H1 (cell line): Measurements from ENCODE around the gene KCNJ10.

Experiments
- ASH2L ChIP-seq: fragments of 200-600, 300-600 bp; sonication (generic); IDR thresholded peaks from one replicate; pipeline ENCODE4 v1.7.1; 2017; ENCODE audit warnings: low read length
- ATF3 ChIP-seq: IDR thresholded peaks from 2 replicates; pipeline ENCODE4 v1.6.1; 2011; ENCODE audit warnings: low read depth, mild to moderate bottlenecking, low read length; ENCODE audit not compliant: insufficient read depth
- CEBPB ChIP-seq: IDR thresholded peaks from 2 replicates; pipeline ENCODE4 v1.6.1; 2012; ENCODE audit warnings: low read depth, low read length
- CTCF ChIP-seq, 3 experiments: IDR thresholded peaks; 1 replicate in 2 of 3; 2 replicates in 1 of 3; pipeline versions ENCODE4 v1.5.1 to v1.6.1; 2011; ENCODE audit warnings: low read length in 3 of 3, mild to moderate bottlenecking in 3 of 3, inconsistent platforms in 2 of 3, low read depth in 1 of 3, moderate library complexity in 1 of 3; ENCODE audit not compliant: insufficient read depth in 1 of 3; ENCODE audit errors: control extremely low read depth in 1 of 3
- MAX ChIP-seq: IDR thresholded peaks from 2 replicates; pipeline ENCODE4 v1.6.1; 2012; ENCODE audit warnings: inconsistent platforms
- NRF1 ChIP-seq: IDR thresholded peaks from 2 replicates; pipeline ENCODE4 v1.6.1; 2011; ENCODE audit warnings: mild to moderate bottlenecking, low read depth, low read length, improper control_type of control experiment
- POLR2A ChIP-seq, 2 experiments: IDR thresholded peaks; 1 replicate in 1 of 2; 2 replicates in 1 of 2; pipeline ENCODE4 v1.6.1; 2011; ENCODE audit warnings: low read depth in 2 of 2, low read length in 2 of 2, mild to moderate bottlenecking in 2 of 2; ENCODE audit errors: control extremely low read depth in 1 of 2
- POLR2AphosphoS5 ChIP-seq: IDR thresholded peaks from 2 replicates; pipeline ENCODE4 v1.6.1; 2011; ENCODE audit warnings: low read depth, low read length
- RFX5 ChIP-seq: IDR thresholded peaks from 2 replicates; pipeline ENCODE4 v1.6.1; 2011; ENCODE audit warnings: low read depth, low read length, improper control_type of control experiment, borderline replicate concordance
- TAF1 ChIP-seq: IDR thresholded peaks from 2 replicates; pipeline ENCODE4 v1.6.1; 2011; ENCODE audit warnings: mild to moderate bottlenecking, low read depth, low read length

GRCh38 chr1:160022330-160023310 is 47.3 kb downstream of the KCNJ10 start:
- TF ChIP-seq ATF3 (no peak), CTCF (IDR thresholded peaks at IDR 0.05; ENCODE audit: control extremely low read depth in 1 of 3, insufficient read depth in 1 of 3, low read depth in 1 of 3, low read length in 3 of 3) (no peak), POLR2A (IDR thresholded peaks at IDR 0.05; ENCODE audit: control extremely low read depth in 1 of 2, low read depth in 2 of 2, low read length in 2 of 2) (no peak), CEBPB (no peak), NRF1 (no peak), RFX5 (no peak), MAX (no peak), ASH2L (no peak), POLR2AphosphoS5 (no peak), TAF1 (no peak)
